ENCODE measurements around the gene SORD.
"Not testable (repeated sequence)": the region's sequence is repeated elsewhere in the genome, so short reads cannot be mapped to it uniquely, and the experiment has no call there.

Gene SORD

DNA sequence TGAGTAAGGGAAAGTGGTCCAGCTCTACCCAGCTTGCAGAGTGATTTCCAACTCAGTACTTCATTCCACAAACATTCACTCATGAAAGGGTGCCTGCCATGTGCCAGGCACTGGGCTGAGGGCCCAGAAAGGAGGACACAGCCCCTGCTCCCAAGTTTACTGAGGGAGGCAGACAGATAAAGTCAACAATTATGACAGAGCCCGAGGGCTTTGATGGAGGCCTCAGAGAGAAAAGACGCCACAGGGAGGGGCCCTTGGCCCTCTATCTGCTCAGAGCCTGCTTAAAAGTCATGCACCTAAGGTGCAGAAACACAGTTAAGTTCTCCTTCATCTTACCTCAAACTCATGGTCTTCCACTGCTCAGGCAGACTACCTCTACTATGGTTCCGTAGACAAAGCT, 1.7 kb downstream of the SORD start:
- DNase-seq (ENCODE audit: low read depth in 2 of 2): not testable (repeated sequence)

DNA sequence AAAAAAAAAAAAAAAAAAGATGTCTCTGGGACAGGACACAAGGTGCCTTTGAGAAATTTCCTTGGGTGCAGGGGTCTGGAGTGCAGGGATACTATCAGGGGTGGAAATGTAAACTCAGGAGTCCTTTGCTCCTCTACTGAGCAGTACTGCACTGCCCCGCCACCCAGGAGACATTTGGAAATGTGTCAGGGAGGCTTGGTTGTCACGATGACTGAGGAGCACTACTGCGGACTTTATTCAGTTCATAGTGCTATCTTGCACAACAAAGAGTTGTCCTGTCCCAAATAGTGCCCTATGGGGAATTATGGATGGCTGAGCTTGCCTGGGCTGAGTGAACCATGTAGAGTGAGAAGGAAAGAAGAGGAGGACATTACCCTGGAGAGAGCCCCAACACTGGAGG, 2.6 kb downstream of the SORD start:
- DNase-seq (ENCODE audit: low read depth in 2 of 2): not testable (repeated sequence)

DNA sequence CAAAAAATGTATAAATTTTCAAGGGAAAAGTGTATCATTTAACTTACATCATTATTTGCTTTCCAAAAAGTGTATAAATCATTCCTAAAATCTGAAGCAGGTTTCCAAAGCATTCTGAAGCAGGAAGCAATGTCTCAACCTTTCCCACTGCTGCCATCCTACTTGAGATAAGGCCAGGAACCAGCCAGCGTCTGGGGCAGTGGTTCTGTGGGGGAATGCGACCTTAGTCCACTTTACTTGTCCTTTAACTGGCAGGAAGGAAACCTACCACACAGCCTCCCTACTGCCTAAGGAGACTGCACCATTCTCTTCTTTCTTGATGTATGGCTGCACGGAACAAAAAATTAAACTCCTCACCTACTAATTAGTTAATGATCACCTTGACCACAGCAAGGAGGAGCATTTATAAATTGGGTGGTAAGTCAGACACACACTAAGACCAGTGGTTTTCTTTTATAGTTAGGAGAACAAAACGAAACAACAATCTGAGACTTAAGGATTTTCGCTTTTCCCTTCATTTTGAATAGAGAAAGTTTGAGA, 3.7 kb downstream of the SORD start:
- no peak for DNase-seq (ENCODE audit: low read depth in 2 of 2)

DNA sequence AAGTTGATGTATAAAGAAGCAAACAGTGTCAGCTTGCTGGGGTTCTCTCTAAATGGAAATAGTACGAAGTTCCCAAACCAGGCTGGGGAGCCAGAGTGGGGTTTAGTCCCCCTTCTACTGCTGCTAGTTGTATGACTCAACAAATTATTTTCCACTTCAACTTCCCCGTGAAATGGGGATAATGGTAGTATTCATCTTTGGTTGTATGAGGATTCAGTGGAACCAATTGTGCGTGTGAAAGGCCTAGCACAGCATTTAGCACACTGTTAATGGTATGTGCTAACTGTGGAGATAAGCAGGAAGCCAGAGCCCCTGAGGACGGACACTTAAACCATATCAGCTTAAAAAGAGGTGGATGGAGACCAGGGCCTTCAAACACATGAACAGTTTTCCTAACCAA, 4.2 kb downstream of the SORD start:
- no peak for DNase-seq (ENCODE audit: low read depth in 2 of 2)

DNA sequence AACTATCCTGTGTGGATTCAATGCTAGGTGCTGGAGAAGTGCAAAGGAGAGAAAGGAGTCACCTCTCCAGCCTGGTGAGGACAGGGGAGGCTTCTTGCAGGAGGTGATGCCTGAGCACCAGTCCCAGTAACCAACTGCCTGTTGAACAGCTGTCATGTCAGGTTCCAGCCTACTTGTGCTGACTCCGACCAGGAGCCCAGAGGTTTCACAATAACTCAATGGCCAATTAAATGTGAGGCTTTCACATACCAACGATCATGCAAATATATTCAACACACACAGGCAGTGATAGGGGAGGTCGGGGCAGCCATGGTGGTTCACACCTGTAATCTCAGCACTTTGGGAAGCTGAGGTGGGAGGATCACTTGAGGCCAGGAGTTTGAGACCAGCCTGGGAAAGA, 7.7 kb downstream of the SORD start:
- DNase-seq (ENCODE audit: low read depth in 2 of 2): no peak

DNA sequence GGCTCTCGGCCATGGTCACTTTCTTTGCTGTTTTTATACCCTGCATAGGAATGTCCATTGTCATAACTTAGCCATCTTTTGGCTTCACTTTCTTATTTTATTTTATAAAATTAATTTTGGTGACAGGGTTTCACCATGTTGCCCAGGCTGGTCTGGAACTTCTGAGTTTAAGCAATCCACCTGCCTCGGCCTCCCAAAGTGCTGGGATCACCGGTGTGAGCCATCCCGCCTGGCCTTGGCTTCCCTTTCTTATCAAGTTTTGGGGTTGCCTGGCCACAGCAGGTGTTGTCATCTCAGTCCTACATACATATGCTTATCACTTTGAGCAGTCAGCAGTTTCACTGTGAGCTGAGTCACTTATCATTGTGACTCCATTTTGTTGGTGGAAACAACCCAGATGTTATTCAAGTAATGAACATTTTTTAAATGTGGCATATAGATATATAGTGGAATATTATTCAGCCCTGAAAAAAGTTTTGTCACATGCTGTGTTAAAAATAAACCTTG, 8.6 kb downstream of the SORD start:
- DNase-seq (ENCODE audit: low read depth in 2 of 2): not testable (repeated sequence)

DNA sequence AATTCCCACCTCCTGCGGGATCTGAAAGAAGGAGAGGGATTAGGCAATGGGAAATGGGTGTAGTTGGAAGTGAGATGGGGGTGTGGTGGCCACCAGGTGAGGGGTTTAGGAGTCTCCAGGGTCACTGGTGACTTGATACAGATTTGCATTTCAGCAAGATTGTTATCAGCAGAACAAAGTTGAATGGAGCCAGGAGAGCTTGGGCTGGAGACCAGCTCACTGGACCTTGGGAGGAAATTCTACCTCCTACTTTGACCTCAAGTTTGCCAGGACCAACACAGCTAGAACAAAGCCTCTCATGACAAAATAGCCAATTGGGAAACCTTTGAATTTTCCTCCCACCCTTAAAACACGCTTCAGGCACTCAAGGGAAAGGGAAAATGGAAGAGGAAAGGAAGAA, 9.5 kb downstream of the SORD start:
- DNase-seq (ENCODE audit: low read depth in 2 of 2): not testable (repeated sequence)

DNA sequence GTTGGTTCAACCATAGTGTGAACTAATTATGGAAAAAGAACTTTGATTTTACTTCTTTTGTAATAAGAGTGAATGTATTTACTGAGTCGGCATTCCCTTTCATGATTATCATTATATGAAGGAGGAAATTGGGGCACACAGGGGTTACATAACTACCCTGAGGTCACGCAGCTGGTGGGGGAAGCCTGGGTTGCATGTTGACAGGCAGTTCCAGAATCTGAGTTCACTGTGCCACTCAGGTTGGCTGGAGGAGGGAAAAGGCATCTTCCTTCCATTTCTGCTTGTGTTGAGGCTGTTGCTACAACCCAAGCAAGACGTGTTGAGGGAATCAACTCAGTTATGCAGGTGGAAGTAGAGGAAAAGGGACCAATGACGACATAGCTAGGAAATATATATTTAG, 11.1 kb downstream of the SORD start:
- DNase-seq (ENCODE audit: low read depth in 2 of 2): not testable (repeated sequence)

DNA sequence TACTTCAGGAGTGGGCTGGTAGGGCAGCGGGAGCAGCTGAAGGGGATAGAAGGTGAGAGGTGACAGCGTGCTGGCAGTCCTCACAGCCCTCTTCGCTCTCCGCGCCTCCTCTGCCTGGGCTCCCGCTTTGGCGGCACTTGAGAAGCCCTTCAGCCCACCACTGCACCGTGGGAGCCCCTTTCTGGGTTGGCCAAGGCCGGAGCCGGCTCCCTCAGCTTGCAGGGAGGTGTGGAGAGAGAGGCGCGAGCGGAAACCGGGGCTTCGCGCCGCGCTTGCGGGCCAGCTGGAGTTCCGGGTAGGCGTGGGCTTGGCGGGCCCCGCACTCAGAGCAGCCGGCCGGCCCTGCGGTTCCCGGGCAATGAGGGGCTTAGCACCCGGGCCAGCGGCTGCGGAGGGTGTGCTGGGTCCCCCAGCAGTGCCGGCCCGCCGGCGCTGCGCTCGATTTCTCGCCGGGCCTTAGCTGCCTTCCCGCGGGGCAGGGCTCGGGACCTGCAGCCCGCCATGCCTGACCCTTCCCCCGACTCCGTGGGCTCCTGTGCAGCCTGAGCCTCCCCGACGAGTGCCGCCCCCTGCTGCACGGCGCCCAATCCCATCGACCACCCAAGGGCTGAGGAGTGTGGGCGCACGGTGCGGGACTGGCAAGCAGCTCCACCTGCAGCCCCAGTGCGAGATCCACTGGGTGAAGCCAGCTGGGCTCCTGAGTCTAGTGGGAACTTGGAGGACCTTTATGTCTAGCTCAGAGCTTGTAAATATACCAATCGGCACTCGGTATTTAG, 11.8 kb downstream of the SORD start:
- not testable (repeated sequence) for DNase-seq (ENCODE audit: low read depth in 2 of 2)

DNA sequence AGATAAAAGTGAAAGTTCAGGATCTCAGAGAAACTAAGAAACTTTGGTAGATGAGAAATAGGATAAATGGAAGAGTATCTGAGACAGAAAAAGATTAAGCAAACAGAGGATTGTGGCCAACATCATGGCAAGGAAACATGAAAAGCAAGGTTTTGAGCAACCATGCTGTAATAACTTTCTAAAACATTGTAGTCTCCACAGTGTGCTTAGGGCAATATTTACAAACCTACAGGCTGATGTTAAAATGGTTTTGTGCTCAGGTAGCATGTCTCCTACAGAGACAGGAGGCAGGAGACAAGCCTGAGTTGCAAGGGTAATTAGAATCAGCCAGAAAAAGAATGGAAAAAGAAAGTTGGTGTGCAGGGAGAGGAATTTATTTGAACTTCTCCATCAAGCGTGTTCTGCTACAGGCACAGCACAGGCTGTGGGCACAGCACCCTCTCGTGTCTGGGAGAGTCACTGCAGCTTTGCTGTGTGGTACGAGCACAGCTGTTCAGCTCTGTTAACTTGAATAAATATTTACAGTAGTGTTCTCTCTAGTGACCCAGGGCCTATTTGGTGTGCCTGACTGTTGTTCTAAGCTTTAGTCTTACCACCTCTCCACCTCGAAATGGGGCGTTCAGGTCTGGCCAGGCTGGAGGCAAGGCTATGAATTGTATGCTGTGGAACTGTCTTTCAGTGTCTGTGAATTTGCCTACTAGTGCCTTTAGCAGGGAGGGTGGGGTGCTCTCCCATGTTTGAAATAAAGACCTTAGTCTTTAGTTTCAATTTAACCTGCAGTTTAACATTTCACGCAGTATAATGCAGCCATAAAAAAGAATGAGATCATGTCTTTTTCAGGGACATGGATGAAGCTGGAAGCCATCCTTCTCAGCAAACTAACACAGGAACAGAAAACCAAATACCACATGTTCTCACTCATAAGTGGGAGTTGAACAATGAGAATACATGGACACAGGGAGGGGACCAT, 14.1 kb downstream of the SORD start:
- peak; percentile 35 to 36 for DNase-seq (ENCODE audit: low read depth in 2 of 2)

DNA sequence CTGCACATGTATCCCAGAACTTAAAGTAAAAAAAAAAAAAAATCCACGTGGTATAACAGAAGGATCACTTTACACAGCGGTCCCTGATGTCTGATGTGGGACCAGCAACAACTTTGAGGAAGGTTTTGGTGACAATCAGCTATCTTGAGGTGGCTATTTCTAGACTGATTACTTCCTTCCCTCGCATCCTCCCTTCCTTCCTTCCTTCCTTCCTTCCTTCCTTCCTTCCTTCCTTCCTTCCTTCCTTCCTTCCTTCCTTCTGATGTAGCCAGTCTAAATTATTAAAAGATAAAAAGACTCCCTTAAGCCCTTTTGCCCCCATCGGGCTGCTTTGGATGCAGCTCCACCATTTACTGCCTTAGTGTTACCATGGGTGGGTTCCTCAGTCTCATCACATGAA, 14.9 kb downstream of the SORD start:
- no peak for DNase-seq (ENCODE audit: low read depth in 2 of 2)

DNA sequence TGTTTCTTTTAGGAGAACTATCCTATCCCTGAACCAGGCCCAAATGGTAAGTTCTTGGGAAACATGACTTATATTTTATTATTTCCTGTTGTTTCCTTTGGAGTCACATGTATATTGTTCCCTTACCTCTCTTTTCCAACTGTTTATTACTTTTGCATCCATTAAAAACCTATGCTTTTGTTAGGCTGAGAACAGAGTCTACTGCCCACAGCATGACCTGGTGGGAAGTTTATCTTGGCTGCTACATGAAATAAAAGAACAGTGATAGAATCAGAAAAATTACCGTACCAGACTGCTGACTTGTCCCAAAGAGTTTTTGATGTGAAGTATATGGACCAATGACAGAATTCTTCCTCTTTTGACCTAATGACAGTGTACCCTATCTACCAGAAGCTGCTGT, 17.4 kb downstream of the SORD start:
- not testable (repeated sequence) for DNase-seq (ENCODE audit: low read depth in 2 of 2)

DNA sequence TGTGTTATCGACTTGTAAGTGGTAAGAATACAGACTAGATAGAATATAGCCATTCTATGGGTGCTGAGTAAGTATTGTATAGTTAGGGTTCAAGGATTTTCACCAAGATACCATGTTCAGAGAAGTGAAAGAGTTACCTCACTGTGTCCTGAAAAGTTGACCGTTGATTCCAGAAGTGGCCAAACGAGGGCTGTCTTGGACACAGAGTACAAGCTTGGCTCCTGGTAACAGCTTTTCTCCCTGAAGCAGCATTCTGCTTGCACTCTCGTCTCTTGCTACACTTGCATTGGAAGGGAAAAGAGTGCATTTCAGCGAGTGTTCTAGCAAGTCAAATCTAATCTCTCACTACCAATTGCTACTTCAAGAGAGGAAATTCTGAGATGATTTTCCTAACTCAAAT, 18.5 kb downstream of the SORD start:
- DNase-seq (ENCODE audit: low read depth in 2 of 2): not testable (repeated sequence)

DNA sequence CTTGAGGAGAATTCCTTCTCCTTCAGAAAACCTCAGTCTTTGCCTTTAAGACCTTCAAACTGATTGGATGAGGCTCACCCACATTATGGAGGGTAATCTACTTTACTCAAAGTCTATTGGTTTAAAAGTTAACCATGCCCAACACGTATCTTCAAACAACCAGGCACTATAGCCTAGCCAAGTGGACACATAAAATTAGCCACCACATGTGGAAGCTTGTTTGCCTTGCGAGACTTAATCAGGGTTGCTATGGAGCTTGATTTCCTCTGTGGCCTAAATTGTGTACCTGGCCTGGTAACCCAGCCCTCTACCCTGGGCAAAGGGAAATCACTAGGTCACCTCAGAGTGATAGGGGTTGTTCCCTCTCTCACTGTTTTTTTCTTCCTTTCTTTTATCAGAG, 19.9 kb downstream of the SORD start:
- DNase-seq (ENCODE audit: low read depth in 2 of 2): not testable (repeated sequence)

DNA sequence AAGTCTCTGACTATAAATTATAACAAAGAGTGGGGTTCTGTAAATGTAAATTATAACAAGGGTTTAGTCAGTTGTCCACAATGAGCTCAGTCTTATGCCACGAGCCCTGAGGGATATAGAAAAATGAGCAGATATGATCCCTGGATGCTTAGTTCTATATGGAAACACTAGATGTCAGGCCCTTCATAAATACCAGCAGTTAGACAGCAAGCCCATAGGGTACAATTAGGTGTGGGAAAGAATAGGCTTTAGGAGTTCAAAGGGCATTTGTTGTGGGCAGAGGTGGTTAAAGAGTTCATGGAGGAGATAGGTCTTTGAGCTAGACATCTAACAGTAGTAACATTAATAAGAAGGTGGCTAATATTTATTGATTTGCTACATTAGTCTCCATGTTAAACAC, 21.3 kb downstream of the SORD start:
- not testable (repeated sequence) for DNase-seq (ENCODE audit: low read depth in 2 of 2)

DNA sequence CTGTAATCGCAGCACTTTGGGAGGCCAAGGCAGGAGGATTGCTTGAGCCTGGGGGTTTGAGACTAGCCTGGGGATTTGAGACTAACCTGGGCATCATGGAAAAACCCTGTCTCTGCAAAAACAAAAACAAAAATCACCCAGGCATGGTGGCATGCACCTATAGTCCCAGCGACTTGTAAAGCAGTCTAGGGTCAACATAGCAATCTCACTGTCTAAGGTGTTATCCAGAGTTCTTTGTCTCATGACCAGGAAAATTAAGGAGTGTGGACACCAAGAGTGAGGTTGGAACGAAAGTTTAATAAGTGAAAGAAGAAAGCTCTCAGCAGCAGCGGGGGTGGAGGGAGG, 25.4 kb downstream of the SORD start:
- DNase-seq (ENCODE audit: low read depth in 2 of 2): not testable (repeated sequence)

DNA sequence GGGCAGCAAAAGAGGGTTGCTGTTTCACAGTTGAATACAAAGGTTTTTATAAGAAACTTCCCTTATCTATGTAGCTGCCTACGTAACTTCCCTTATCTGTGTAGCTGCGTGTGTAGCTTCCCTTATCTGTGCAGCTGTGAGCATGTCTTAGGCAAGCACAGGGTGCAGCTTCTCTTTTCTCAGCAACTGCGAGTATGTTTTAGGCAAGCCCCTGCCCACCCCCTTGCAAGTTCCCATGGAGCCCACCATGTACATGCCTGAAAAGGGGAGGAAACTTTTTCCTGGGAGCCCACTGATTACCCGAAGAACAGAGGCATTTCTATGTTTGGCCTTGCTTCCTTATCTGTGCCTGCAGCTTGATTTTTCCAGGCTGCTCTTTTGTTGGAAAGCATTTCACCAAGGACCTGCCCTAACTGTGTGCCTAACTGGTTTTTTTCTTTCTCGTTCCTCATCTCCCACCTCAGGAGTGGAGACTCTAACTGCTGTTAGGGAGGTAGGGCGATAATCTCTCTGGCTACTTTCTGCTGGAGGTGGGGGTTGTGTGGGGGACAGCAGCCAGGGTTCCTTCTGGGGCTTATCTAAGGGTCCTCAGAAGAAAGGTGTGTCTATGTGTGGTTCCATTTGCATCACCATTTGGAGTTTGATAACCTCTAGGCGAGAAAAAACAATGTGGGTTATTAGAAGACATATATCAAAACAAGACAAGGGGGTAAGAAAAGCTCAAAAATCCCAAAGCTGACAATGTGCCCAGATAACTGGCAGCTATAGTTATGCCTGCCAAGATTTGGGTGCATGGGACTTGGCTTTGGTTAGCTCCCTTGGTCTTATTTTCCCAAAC, 26.0 kb downstream of the SORD start:
- DNase-seq (ENCODE audit: low read depth in 2 of 2): no peak

DNA sequence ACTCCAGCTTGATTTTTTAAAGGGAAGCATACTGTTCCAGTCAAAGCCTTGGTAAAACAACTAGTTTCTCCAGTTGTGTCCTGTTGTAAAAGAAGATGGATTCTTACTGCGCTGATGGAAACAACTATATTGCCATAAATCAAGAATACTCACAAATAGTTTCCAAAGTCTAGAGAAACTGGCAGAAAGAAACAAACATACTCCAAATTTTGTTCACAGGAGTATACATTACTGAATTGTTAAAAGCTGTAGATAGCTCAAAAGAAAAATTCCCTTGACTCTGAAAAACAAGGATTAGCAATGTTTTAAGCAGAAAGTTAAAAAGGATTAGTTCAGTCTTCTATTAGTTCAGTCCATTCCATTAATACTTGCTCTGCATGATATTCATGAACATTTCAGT, 27.6 kb downstream of the SORD start:
- DNase-seq (ENCODE audit: low read depth in 2 of 2): no peak

DNA sequence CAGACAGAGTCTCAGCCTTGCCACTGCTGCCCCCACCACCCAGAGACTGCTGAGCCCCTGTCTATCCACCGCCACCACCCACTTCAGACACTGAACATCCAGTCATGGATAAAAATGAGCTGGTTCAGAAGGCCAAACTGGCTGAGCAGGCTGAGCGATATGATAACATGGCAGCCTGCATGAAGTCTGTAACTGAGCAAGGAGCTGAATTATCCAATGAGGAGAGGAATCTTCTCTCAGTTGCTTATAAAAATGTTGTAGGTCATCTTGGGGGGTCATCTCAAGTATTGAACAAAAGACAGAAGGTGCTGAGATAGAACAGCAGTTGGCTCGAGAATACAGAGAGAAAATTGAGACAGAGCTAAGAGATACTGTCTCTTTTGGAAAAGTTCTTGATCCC, 29.7 kb downstream of the SORD start:
- DNase-seq (ENCODE audit: low read depth in 2 of 2): not testable (repeated sequence)

DNA sequence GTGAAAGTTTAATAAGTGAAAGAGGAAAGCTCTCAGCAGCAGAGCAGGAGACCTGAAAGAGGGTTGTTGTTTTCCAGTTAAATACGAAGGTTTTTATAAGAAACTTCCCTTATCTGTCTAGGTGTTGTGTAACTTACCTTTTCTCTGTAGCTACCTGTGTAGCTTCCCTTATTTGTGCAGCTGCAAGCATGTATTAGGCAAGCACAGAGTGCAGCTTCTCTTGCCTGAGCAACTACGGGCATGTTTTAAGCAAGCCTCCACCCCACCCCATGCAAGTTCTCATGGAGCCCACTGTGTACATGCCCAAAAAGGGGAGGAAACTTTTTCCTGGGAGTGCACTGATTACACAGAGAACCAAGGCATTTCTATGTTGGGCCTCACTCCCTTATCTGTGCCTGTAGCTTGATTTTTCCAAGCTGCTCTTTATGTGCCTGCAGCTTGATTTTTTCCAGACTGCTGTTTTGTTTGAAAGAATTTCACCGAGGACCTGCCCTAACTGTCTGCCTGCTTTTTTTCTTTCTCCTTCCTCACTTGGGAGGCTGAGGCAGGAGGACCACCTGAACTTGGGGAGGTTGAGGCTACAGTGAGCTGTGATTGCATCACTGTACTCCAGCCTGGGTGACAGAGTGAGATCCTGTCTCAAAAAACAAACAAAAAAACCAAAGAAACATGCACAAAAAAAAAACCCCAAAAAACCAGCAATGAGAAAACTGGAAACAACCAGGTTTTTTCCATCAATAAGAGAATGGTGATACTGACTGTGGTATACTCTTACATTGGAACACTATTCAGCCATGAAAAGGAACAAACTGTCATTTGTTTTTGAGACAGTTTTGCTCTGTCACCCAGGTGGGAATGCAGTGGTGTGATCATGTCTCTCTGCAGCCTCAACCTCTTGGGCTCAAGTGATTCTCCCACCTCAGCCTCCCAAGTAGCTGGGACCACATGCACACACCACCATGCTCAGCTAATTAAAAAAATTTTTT, 36.0 kb downstream of the SORD start:
- not testable (repeated sequence) for DNase-seq (ENCODE audit: low read depth in 2 of 2)
